GM21526 (cell line): ENCODE measurements around the gene HRAS.

Source experiments
- ATAC-seq: cut with Tn5 transposase; IDR thresholded peaks from one replicate; pipeline ENCODE4 v1.9.1; 2021; ENCODE audit warnings: moderate library complexity; ENCODE audit not compliant: unreplicated experiment, low FRiP score

The HRAS gene

GRCh38 chr11:514606-515005 is 20.8 kb downstream of the HRAS start:
- ATAC-seq: no peak

GRCh38 chr11:512761-513595 is 22.4 kb downstream of the HRAS start:
- ATAC-seq: no peak

GRCh38 chr11:508956-509355 is 26.4 kb downstream of the HRAS start:
- ATAC-seq: no peak

GRCh38 chr11:507727-508515 is 27.5 kb downstream of the HRAS start:
- peak; percentile 1 for ATAC-seq

GRCh38 chr11:506995-507726 is 28.2 kb downstream of the HRAS start, which contains the start of gene RNH1:
Gene RNH1, minus strand, starts transcription at chr11:507242. Its CDS starts 5,080 bp downstream, at chr11:502162.
- peak; percentile 32 for ATAC-seq

- peak; percentile 54 for ATAC-seq
Observed at GRCh38 chr11:506238-506994, 29.0 kb downstream of the HRAS start.

- no peak for ATAC-seq
Observed at GRCh38 chr11:504994-505344, 30.4 kb downstream of the HRAS start.

GRCh38 chr11:504053-504993 is 31.1 kb downstream of the HRAS start:
- ATAC-seq: no peak

GRCh38 chr11:503179-503981 is 32.0 kb downstream of the HRAS start:
- ATAC-seq: no peak

- ATAC-seq: no peak
Observed at GRCh38 chr11:502288-503178, 32.8 kb downstream of the HRAS start.

GRCh38 chr11:501683-502287 is 33.6 kb downstream of the HRAS start:
- no peak for ATAC-seq

- ATAC-seq: no peak
Observed at GRCh38 chr11:501001-501682, 34.2 kb downstream of the HRAS start.

GRCh38 chr11:499201-500076 is 35.9 kb downstream of the HRAS start:
- ATAC-seq: no peak

GRCh38 chr11:498297-499181 is 36.8 kb downstream of the HRAS start:
- ATAC-seq: no peak
